H1 (cell line): ENCODE data around the gene GABRR3. TPM values are rescaled to one million over a fixed set of nuclear protein-coding genes. Genes with fewer than 3 reads are reported as not detected.

Experiments used
- CTCF ChIA-PET: fragments of 300-600 bp; sonication (Branson Sonifier 250); formaldehyde crosslinking; loops from one replicate; lab custom pipeline; 2021; ENCODE audit not compliant: partially characterized antibody; lab: Charles Lee
- POLR2A ChIA-PET: fragments of 300-600 bp; sonication (Branson Sonifier 250); formaldehyde crosslinking; loops from one replicate; lab custom pipeline; 2021; ENCODE audit warnings: inconsistent platforms; ENCODE audit not compliant: partially characterized antibody; lab: Charles Lee
- DNase-seq, 2 experiments: peaks; one replicate each; pipeline versions ENCODE4 v3.0.0 to v3.0.0-alpha.2; 2010 to 2022; ENCODE audit warnings: low spot score in 2 of 2, low read depth in 1 of 2, mixed read lengths in 1 of 2
- FAIRE-seq: peaks from 2 replicates; lab custom pipeline; 2011; peaks lifted over from hg19 to GRCh38; lab: Jason Lieb, UNC
- H2AFZ ChIP-seq: 2 replicates; pipeline ENCODE4 v1.8.1; 2012; ENCODE audit warnings: low read length, inconsistent platforms
- H2AK5ac ChIP-seq: 2 replicates; pipeline ENCODE4 v1.6.1; 2013; ENCODE audit warnings: low read depth, low read length
- H2BK120ac ChIP-seq: replicated peaks from 2 replicates; pipeline ENCODE3; 2013; ENCODE audit warnings: low read depth, low read length, inconsistent platforms
- H2BK12ac ChIP-seq: 2 replicates; pipeline ENCODE4 v1.6.1; 2013; ENCODE audit warnings: low read depth, low read length
- H2BK15ac ChIP-seq: 2 replicates; pipeline ENCODE4 v1.6.1; 2013; ENCODE audit warnings: low read length
- H2BK20ac ChIP-seq: 2 replicates; pipeline ENCODE4 v1.6.1; 2013; ENCODE audit warnings: low read length
- H2BK5ac ChIP-seq: 2 replicates; pipeline ENCODE4 v1.6.1; 2013; ENCODE audit warnings: low read depth, low read length
- H3K14ac ChIP-seq: 2 replicates; pipeline ENCODE4 v1.6.1; 2013; ENCODE audit warnings: inconsistent platforms; ENCODE audit not compliant: insufficient read length
- H3K18ac ChIP-seq: 2 replicates; pipeline ENCODE4 v1.6.1; 2013; ENCODE audit warnings: low read length; ENCODE audit errors: extremely low read depth
- H3K23ac ChIP-seq: 2 replicates; pipeline ENCODE4 v1.6.1; 2013; ENCODE audit warnings: inconsistent platforms; ENCODE audit not compliant: insufficient read length
- H3K23me2 ChIP-seq: 2 replicates; pipeline ENCODE4 v1.6.1; 2013; ENCODE audit warnings: low read depth, low read length
- H3K27ac ChIP-seq: 2 replicates; pipeline ENCODE4 v1.6.1; 2011; ENCODE audit warnings: low read depth, low read length, inconsistent platforms
- H3K27me3 ChIP-seq, 4 experiments: replicated peaks in 1 of 4; 1 replicate in 1 of 4; 2 replicates in 3 of 4; pipeline versions ENCODE4 v1.6.1 to v1.8.1; 2011 to 2013; ENCODE audit warnings: low read length in 3 of 4, mild to moderate bottlenecking in 3 of 4, inconsistent platforms in 2 of 4, mixed read lengths in 2 of 4, moderate library complexity in 1 of 4; ENCODE audit not compliant: control insufficient read depth in 3 of 4, insufficient read depth in 3 of 4; ENCODE audit errors: extremely low read depth in 1 of 4
- H3K36me3 ChIP-seq, 4 experiments: 2 replicates each; pipeline versions ENCODE4 v1.6.1 to v1.8.1; 2011 to 2013; ENCODE audit warnings: mild to moderate bottlenecking in 4 of 4, low read length in 3 of 4, moderate library complexity in 2 of 4, control low read depth in 1 of 4, inconsistent platforms in 1 of 4; ENCODE audit not compliant: insufficient read depth in 4 of 4, control insufficient read depth in 2 of 4
- H3K4ac ChIP-seq: replicated peaks from 2 replicates; pipeline ENCODE3; 2013; ENCODE audit warnings: low read length, low read depth, mixed read lengths, inconsistent platforms; ENCODE audit not compliant: insufficient read length
- H3K4me1 ChIP-seq, 4 experiments: replicated peaks in 1 of 4; 1 replicate in 1 of 4; 2 replicates in 3 of 4; pipeline versions ENCODE4 v1.6.1 to v1.8.1; 2011 to 2013; ENCODE audit warnings: low read length in 3 of 4, inconsistent platforms in 2 of 4, mixed read lengths in 1 of 4; ENCODE audit not compliant: insufficient read depth in 4 of 4, control insufficient read depth in 3 of 4
- H3K4me2 ChIP-seq, 2 experiments: 2 replicates each; pipeline versions ENCODE4 v1.6.1 to v1.8.1; 2011 to 2013; ENCODE audit warnings: low read depth in 2 of 2, low read length in 2 of 2, control low read depth in 1 of 2, inconsistent platforms in 1 of 2, mild to moderate bottlenecking in 1 of 2; ENCODE audit not compliant: insufficient read depth in 1 of 2
- H3K4me3 ChIP-seq, 4 experiments: fragments of 200-600, 300-600 bp in 1 of 4; sonication (generic), shearing (Covaris generic), sonication (Bioruptor Twin) in 1 of 4; 2 replicates each; pipeline versions ENCODE4 v1.5.1 to v1.8.1; 2011 to 2016; ENCODE audit warnings: low read length in 4 of 4, low read depth in 3 of 4, control low read depth in 2 of 4, inconsistent platforms in 2 of 4, mild to moderate bottlenecking in 2 of 4, mixed read lengths in 1 of 4, moderate library complexity in 1 of 4; ENCODE audit not compliant: insufficient read depth in 2 of 4; ENCODE audit errors: extremely low read depth in 1 of 4
- H3K56ac ChIP-seq: replicated peaks from 2 replicates; pipeline ENCODE3; 2013; ENCODE audit warnings: low read depth, mild to moderate bottlenecking, mixed read lengths, low read length, inconsistent platforms; ENCODE audit not compliant: insufficient read length
- H3K79me1 ChIP-seq: 2 replicates; pipeline ENCODE4 v1.6.1; 2013; ENCODE audit warnings: low read depth, low read length, control low read depth
- H3K79me2 ChIP-seq, 2 experiments: 2 replicates each; pipeline versions ENCODE4 v1.6.1 to v1.8.1; 2012 to 2013; ENCODE audit warnings: low read length in 2 of 2, mild to moderate bottlenecking in 2 of 2, inconsistent platforms in 1 of 2; ENCODE audit not compliant: insufficient read depth in 2 of 2, control insufficient read depth in 1 of 2
- H3K9ac ChIP-seq, 4 experiments: replicated peaks in 1 of 4; 1 replicate in 1 of 4; 2 replicates in 3 of 4; pipeline versions ENCODE4 v1.6.1 to v1.8.1; 2011 to 2013; ENCODE audit warnings: low read depth in 3 of 4, low read length in 3 of 4, control low read depth in 2 of 4, mild to moderate bottlenecking in 2 of 4, moderate library complexity in 2 of 4, inconsistent platforms in 1 of 4; ENCODE audit errors: extremely low read depth in 1 of 4
- H3K9me3 ChIP-seq, 2 experiments: 2 replicates each; pipeline versions ENCODE4 v1.6.1 to v1.8.1; 2012 to 2013; ENCODE audit warnings: mild to moderate bottlenecking in 2 of 2, moderate library complexity in 2 of 2, control low read depth in 1 of 2, inconsistent platforms in 1 of 2, low read depth in 1 of 2, low read length in 1 of 2, mixed read lengths in 1 of 2; ENCODE audit not compliant: insufficient read depth in 2 of 2
- H4K20me1 ChIP-seq, 2 experiments: replicated peaks in 1 of 2; 2 replicates each; pipeline versions ENCODE3 to v1.8.1; 2011 to 2013; ENCODE audit warnings: inconsistent platforms in 2 of 2, low read length in 2 of 2, mild to moderate bottlenecking in 1 of 2; ENCODE audit not compliant: insufficient read depth in 2 of 2, control insufficient read depth in 1 of 2
- H4K5ac ChIP-seq: 2 replicates; pipeline ENCODE4 v1.6.1; 2013; ENCODE audit warnings: low read length, low read depth, mixed read lengths, inconsistent platforms; ENCODE audit not compliant: insufficient read length
- H4K8ac ChIP-seq: 2 replicates; pipeline ENCODE4 v1.8.0; 2013; ENCODE audit warnings: mild to moderate bottlenecking, moderate library complexity, low read length, inconsistent platforms; ENCODE audit not compliant: insufficient read depth; ENCODE audit errors: extremely low read depth
- H4K91ac ChIP-seq: replicated peaks from 2 replicates; pipeline ENCODE3; 2013; ENCODE audit warnings: low read length, mixed read lengths, inconsistent platforms; ENCODE audit not compliant: insufficient read length
- BCL11A ChIP-seq, 2 experiments: IDR thresholded peaks; one replicate each; pipeline ENCODE4 v1.6.1; 2011; ENCODE audit warnings: low read depth in 2 of 2, low read length in 2 of 2, mild to moderate bottlenecking in 2 of 2
- CBX5 ChIP-seq: fragments of 300-800, 300-1000 bp; sonication (generic); IDR thresholded peaks from 2 replicates; pipeline ENCODE4 v1.7.1; 2016; ENCODE audit warnings: antibody characterized with exemption, low read length, low read depth
- CREB1 ChIP-seq: IDR thresholded peaks from 2 replicates; pipeline ENCODE4 v1.6.1; 2012; ENCODE audit warnings: inconsistent platforms
- GABPA ChIP-seq: IDR thresholded peaks from 2 replicates; pipeline ENCODE4 v1.6.1; 2011; ENCODE audit warnings: mild to moderate bottlenecking, low read length, moderate library complexity, borderline replicate concordance; ENCODE audit not compliant: insufficient read depth
- JUND ChIP-seq: IDR thresholded peaks from 2 replicates; pipeline ENCODE4 v1.6.1; 2011; ENCODE audit warnings: mild to moderate bottlenecking, improper control_type of control experiment, low read length
- NRF1 ChIP-seq: IDR thresholded peaks from 2 replicates; pipeline ENCODE4 v1.6.1; 2011; ENCODE audit warnings: mild to moderate bottlenecking, low read depth, low read length, improper control_type of control experiment
- POU5F1 ChIP-seq: IDR thresholded peaks from 2 replicates; pipeline ENCODE4 v1.6.1; 2011; ENCODE audit warnings: low read depth, mild to moderate bottlenecking, low read length, moderate library complexity
- RXRA ChIP-seq: IDR thresholded peaks from 2 replicates; pipeline ENCODE4 v1.6.1; 2011; ENCODE audit warnings: low read depth, mild to moderate bottlenecking, low read length, moderate library complexity; ENCODE audit not compliant: insufficient read depth
- SIX5 ChIP-seq: IDR thresholded peaks from 2 replicates; pipeline ENCODE4 v1.6.1; 2011; ENCODE audit warnings: mild to moderate bottlenecking, low read depth, low read length
- WGBS, 2 experiments: shearing (Covaris generic) in 1 of 2; methylation state at CpG; one replicate each; pipeline versions ENCODE4 v1.1.6 to v1.1.7; 2013 to 2015; ENCODE audit warnings: low lambda C conversion rate in 2 of 2, mixed read lengths in 2 of 2, inconsistent platforms in 1 of 2, low coverage in 1 of 2, missing lambda C conversion rate in 1 of 2; ENCODE audit not compliant: insufficient replicate concordance in 2 of 2, insufficient coverage in 1 of 2, insufficient read length in 1 of 2; ENCODE audit errors: extremely low coverage in 1 of 2, missing lambda C conversion rate in 1 of 2; 5-methylcytosine and 5-hydroxymethylcytosine counted together
- polyA plus RNA-seq, 7 experiments: library from polyadenylated mRNA; depleted of rRNA in 3 of 7; stranded (reverse) in 5 of 7; unstranded in 2 of 7; fragments of >200 nt in 5 of 7; fragments of 200-250 nt in 2 of 7; gene quantifications; 1 replicate in 5 of 7; 2 replicates in 1 of 7; 4 replicates in 1 of 7; pipeline versions ENCODE4 v1.2.1 to v1.2.3, GENCODE V29; 2011 to 2013; ENCODE audit warnings: missing spikeins in 2 of 7, mixed read lengths in 2 of 7
- total RNA-seq: library from RNA; stranded (reverse); fragmentation: NEBNext Ultra II Directional; extraction: Animal tissue kit (Norgen Biotek cat#: 25700); gene quantifications from 2 replicates; pipeline ENCODE4 v1.2.1, GENCODE V29; 2021
- TF ChIP-seq, protein P1 (sequence below): IDR thresholded peaks from 2 replicates; pipeline ENCODE4 v1.6.1; 2012; ENCODE audit warnings: low read length, inconsistent platforms
- TF ChIP-seq, protein P2 (sequence below): IDR thresholded peaks from 2 replicates; pipeline ENCODE4 v1.6.1; 2011; ENCODE audit warnings: low read depth, mild to moderate bottlenecking, low read length; ENCODE audit not compliant: insufficient read depth

The GABRR3 gene
- total and polyA plus RNA-seq, 2 of the 8 experiments (the other 6 are each of a cell fraction or from before 2014, with no cell fraction given) = not detected

DNA sequence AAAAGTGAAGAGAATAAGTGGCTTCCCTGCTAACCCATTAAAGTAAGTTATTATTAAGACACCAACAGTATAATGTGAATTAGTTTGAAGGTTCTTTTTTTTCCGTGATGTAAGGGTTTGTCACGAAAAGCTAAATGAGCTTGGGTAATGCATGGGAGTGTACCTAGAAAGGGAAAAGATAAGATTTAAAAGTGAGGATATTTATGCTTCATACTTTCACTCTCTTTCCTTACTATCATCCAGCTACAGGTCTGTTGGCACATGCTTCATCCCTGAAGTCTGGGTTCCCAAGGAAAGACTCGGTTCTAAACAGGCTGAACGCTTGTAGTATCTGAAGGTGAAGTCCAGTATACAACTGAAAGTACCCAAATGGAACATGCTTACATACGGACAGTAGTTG lies 36.0 kb downstream of the GABRR3 start:
- POLR2A ChIA-PET = no interaction called here
- H2BK5ac ChIP-seq = no peak overlapping the region
- H3K56ac ChIP-seq = no peak overlapping the region
- H3K23me2 ChIP-seq = no peaks in the 10 kb centered on the region
- no peak overlapping the region for H3K27ac ChIP-seq
- H4K20me1 ChIP-seq = no peaks in the 10 kb centered on the region
- no peak overlapping the region for H3K4me2 ChIP-seq
- H4K8ac ChIP-seq = no peak overlapping the region
- CTCF ChIA-PET = interaction anchor here (1.4 to 1.5 kb wide), 2 partner anchors 23 to 24 kb away, joined by 3 to 4 read pairs; no protein-coding TSS in a partner anchor
- H3K27me3 ChIP-seq = peaks cover 0 to 1% (median 0%) of the 10 kb centered on the region in 4 experiments; a peak in 2 of 7 replicates
- no peaks in the 10 kb centered on the region for H3K79me2 ChIP-seq
- no peak overlapping the region for H3K9ac ChIP-seq
- no peak overlapping the region for H2AK5ac ChIP-seq
- no peak overlapping the region for H4K5ac ChIP-seq
- no peak overlapping the region for H2BK120ac ChIP-seq
- no peak for DNase-seq
- no peak overlapping the region for H3K23ac ChIP-seq
- no peak overlapping the region for H3K18ac ChIP-seq
- H4K91ac ChIP-seq = no peak overlapping the region
- no peak for FAIRE-seq
- H2AFZ ChIP-seq = no peak overlapping the region
- no peak for TF ChIP-seq RXRA
- no peak for TF ChIP-seq GABPA
- no peak for TF ChIP-seq JUND
- TF ChIP-seq CREB1 = no peak
- no peak for TF ChIP-seq POU5F1
- TF ChIP-seq, protein P1, sequence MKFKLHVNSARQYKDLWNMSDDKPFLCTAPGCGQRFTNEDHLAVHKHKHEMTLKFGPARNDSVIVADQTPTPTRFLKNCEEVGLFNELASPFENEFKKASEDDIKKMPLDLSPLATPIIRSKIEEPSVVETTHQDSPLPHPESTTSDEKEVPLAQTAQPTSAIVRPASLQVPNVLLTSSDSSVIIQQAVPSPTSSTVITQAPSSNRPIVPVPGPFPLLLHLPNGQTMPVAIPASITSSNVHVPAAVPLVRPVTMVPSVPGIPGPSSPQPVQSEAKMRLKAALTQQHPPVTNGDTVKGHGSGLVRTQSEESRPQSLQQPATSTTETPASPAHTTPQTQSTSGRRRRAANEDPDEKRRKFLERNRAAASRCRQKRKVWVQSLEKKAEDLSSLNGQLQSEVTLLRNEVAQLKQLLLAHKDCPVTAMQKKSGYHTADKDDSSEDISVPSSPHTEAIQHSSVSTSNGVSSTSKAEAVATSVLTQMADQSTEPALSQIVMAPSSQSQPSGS = no peak
- TF ChIP-seq CBX5 = no peak
- no peak for TF ChIP-seq SIX5
- no peak for TF ChIP-seq NRF1
- TF ChIP-seq, protein P2, sequence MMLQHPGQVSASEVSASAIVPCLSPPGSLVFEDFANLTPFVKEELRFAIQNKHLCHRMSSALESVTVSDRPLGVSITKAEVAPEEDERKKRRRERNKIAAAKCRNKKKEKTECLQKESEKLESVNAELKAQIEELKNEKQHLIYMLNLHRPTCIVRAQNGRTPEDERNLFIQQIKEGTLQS = no peak
- no peak for TF ChIP-seq BCL11A (IDR thresholded peaks at IDR 0.05; ENCODE audit: low read depth in 2 of 2, low read length in 2 of 2)
- no peak overlapping the region for H3K4me3 ChIP-seq
- no peak overlapping the region for H2BK20ac ChIP-seq
- no peak overlapping the region for H3K4ac ChIP-seq
- no peaks in the 10 kb centered on the region for H3K9me3 ChIP-seq
- no peak overlapping the region for H2BK15ac ChIP-seq
- no peaks in the 10 kb centered on the region for H3K36me3 ChIP-seq
- no peak overlapping the region for H2BK12ac ChIP-seq
- H3K14ac ChIP-seq = no peak overlapping the region
- no peaks in the 10 kb centered on the region for H3K79me1 ChIP-seq
- H3K4me1 ChIP-seq = 0 out of 7 replicates have a peak, but pooled peaks cover 0 to 1% (median under 1%) of the 10 kb centered on the region in 4 experiments
- 82% methylated on average over 5 of the region's 5 CpGs; no CpG with 5 or more reads in 1 of the 2 experiments for WGBS, 2 experiments
